Fibroblast of lung (primary cell): ENCODE results near the gene CAMK1D. TPM values are rescaled to one million over a fixed set of nuclear protein-coding genes. Genes with fewer than 3 reads are reported as not detected.

Experiments used
- DNase-seq, 2 donors: peaks; one replicate each; pipeline versions ENCODE4 v3.0.0 to v3.0.0-alpha.2; 2010; ENCODE audit warnings: low read depth in 2 of 2
- H2AFZ ChIP-seq: 2 replicates; pipeline ENCODE4 v1.5.1; 2012; ENCODE audit warnings: low read length, control low read depth, inconsistent platforms
- H3K27ac ChIP-seq: 2 replicates; pipeline ENCODE4 v1.5.1; 2011; ENCODE audit warnings: low read length, control low read depth; ENCODE audit not compliant: insufficient read depth
- H3K27me3 ChIP-seq: 2 replicates; pipeline ENCODE4 v1.5.1; 2011; ENCODE audit warnings: mild to moderate bottlenecking, low read length; ENCODE audit not compliant: control insufficient read depth, insufficient read depth
- H3K36me3 ChIP-seq: 2 replicates; pipeline ENCODE4 v1.5.1; 2011; ENCODE audit warnings: low read length; ENCODE audit not compliant: control insufficient read depth, insufficient read depth
- H3K4me1 ChIP-seq: 2 replicates; pipeline ENCODE4 v1.5.1; 2011; ENCODE audit warnings: low read length; ENCODE audit not compliant: control insufficient read depth, insufficient read depth; ENCODE audit errors: extremely low read depth
- H3K4me2 ChIP-seq: 2 replicates; pipeline ENCODE4 v1.5.1; 2011; ENCODE audit warnings: low read length, control low read depth; ENCODE audit not compliant: insufficient read depth; ENCODE audit errors: extremely low read depth
- H3K4me3 ChIP-seq, 4 experiments: fragments of 200-600 bp in 1 of 4; sonication (generic) in 1 of 4; replicated peaks in 1 of 4; 2 replicates each; pipeline ENCODE4 v1.5.1; 2011 to 2016; ENCODE audit warnings: low read length in 4 of 4, low read depth in 3 of 4, mild to moderate bottlenecking in 3 of 4, control low read depth in 2 of 4, inconsistent platforms in 1 of 4, mixed read lengths in 1 of 4; ENCODE audit not compliant: insufficient read depth in 1 of 4; ENCODE audit errors: control extremely low read depth in 1 of 4
- H3K79me2 ChIP-seq: 2 replicates; pipeline ENCODE4 v1.5.1; 2012; ENCODE audit warnings: mild to moderate bottlenecking, low read length, inconsistent platforms; ENCODE audit not compliant: control insufficient read depth, insufficient read depth
- H3K9ac ChIP-seq: 2 replicates; pipeline ENCODE4 v1.5.1; 2011; ENCODE audit warnings: mild to moderate bottlenecking, low read length, control low read depth; ENCODE audit not compliant: insufficient read depth
- H3K9me3 ChIP-seq: 2 replicates; pipeline ENCODE4 v1.5.1; 2012; ENCODE audit warnings: low read depth, low read length; ENCODE audit not compliant: control insufficient read depth, insufficient read depth
- H4K20me1 ChIP-seq: 2 replicates; pipeline ENCODE4 v1.5.1; 2011; ENCODE audit warnings: low read length; ENCODE audit not compliant: control insufficient read depth, insufficient read depth; ENCODE audit errors: extremely low read depth
- EZH2 ChIP-seq: IDR thresholded peaks from 2 replicates; pipeline ENCODE4 v1.5.1; 2012; ENCODE audit warnings: low read length, control low read depth, mild to moderate bottlenecking; ENCODE audit errors: missing control alignments
- polyA plus RNA-seq, 2 donors: library from polyadenylated mRNA; depleted of rRNA in 1 of 2; stranded (reverse) in 1 of 2; unstranded in 1 of 2; fragments of >200 nt; gene quantifications; 2 replicates each; pipeline ENCODE4 v1.2.1, GENCODE V29; 2011 to 2012; ENCODE audit warnings: missing spikeins in 1 of 2
- total RNA-seq: library from RNA; depleted of rRNA; stranded (reverse); fragments of >200 nt; gene quantifications from 2 replicates; pipeline ENCODE4 v1.2.1, GENCODE V29; 2014
- TF ChIP-seq, protein P1 (sequence below), 2 donors: IDR thresholded peaks in 1 of 2; conservative IDR thresholded peaks in 1 of 2; 1 replicate in 1 of 2; 2 replicates in 1 of 2; pipeline ENCODE4 v1.5.1; 2011 to 2012; ENCODE audit warnings: low read length in 2 of 2, control low read depth in 1 of 2, inconsistent platforms in 1 of 2, low read depth in 1 of 2, mild to moderate bottlenecking in 1 of 2

Gene CAMK1D
- total and polyA plus RNA-seq, 2 donors (not counting 1 experiment from before 2014, with no cell fraction given) = 2.3 TPM

GRCh38 chr10:12874501-12874900 lies 525.2 kb downstream of the CAMK1D start:
- H2AFZ ChIP-seq = no peak overlapping the region
- H3K4me3 ChIP-seq = no peak overlapping the region
- H3K4me1 ChIP-seq = no peaks in the 10 kb centered on the region
- H4K20me1 ChIP-seq = no peaks in the 10 kb centered on the region
- H3K9me3 ChIP-seq = no peaks in the 10 kb centered on the region
- H3K4me2 ChIP-seq = no peak overlapping the region
- no peaks in the 10 kb centered on the region for H3K36me3 ChIP-seq
- no peak for TF ChIP-seq EZH2
- TF ChIP-seq, protein P1, sequence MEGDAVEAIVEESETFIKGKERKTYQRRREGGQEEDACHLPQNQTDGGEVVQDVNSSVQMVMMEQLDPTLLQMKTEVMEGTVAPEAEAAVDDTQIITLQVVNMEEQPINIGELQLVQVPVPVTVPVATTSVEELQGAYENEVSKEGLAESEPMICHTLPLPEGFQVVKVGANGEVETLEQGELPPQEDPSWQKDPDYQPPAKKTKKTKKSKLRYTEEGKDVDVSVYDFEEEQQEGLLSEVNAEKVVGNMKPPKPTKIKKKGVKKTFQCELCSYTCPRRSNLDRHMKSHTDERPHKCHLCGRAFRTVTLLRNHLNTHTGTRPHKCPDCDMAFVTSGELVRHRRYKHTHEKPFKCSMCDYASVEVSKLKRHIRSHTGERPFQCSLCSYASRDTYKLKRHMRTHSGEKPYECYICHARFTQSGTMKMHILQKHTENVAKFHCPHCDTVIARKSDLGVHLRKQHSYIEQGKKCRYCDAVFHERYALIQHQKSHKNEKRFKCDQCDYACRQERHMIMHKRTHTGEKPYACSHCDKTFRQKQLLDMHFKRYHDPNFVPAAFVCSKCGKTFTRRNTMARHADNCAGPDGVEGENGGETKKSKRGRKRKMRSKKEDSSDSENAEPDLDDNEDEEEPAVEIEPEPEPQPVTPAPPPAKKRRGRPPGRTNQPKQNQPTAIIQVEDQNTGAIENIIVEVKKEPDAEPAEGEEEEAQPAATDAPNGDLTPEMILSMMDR (conservative IDR thresholded peaks at IDR 0.05 in 1 of 2, IDR thresholded peaks at IDR 0.05 in 1 of 2; ENCODE audit: low read depth in 1 of 2, low read length in 2 of 2) = no peak
- H3K9ac ChIP-seq = no peak overlapping the region
- no peaks in the 10 kb centered on the region for H3K27me3 ChIP-seq
- no peak overlapping the region for H3K27ac ChIP-seq
- DNase-seq = no peak
- H3K79me2 ChIP-seq = no peaks in the 10 kb centered on the region

DNA sequence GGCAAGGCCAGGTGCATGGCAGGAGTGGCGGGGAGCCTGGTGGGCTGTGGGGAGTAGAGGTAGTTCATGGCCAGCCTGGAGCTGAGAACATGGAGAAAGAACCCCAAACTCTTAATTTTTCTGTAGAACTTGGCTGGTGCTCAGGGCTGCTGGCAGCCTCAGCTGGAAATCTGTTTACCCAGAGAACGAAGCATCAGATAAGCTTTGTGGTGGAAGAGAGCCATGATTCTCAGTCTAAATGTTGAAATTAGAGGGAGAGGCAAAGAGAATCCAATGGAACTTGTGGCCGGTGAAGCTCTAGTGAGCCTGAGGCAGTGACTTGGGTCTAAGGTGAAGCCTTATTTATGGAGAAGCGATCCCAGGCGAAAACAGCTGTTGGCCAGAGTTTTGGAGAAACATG lies 525.8 kb downstream of the CAMK1D start:
- no peaks in the 10 kb centered on the region for H3K27me3 ChIP-seq
- H3K4me1 ChIP-seq = no peaks in the 10 kb centered on the region
- H3K4me3 ChIP-seq = no peak overlapping the region
- no peak overlapping the region for H3K27ac ChIP-seq
- peak; percentile 16 to 46 for DNase-seq
- H3K36me3 ChIP-seq = no peaks in the 10 kb centered on the region
- no peaks in the 10 kb centered on the region for H3K9me3 ChIP-seq
- no peak overlapping the region for H2AFZ ChIP-seq
- no peak overlapping the region for H3K4me2 ChIP-seq
- no peaks in the 10 kb centered on the region for H4K20me1 ChIP-seq
- H3K79me2 ChIP-seq = no peaks in the 10 kb centered on the region
- no peak overlapping the region for H3K9ac ChIP-seq
- TF ChIP-seq EZH2 = no peak
- TF ChIP-seq, protein P1 (conservative IDR thresholded peaks at IDR 0.05 in 1 of 2, IDR thresholded peaks at IDR 0.05 in 1 of 2; ENCODE audit: low read depth in 1 of 2, low read length in 2 of 2) = no peak

- Histone ChIP-seq H3K4me1 (no peaks in the 10 kb centered on the region), H3K9ac (no peak overlapping the region), H2AFZ (no peak overlapping the region), H4K20me1 (no peaks in the 10 kb centered on the region), H3K4me2 (no peak overlapping the region), H3K27me3 (no peaks in the 10 kb centered on the region), H3K79me2 (no peaks in the 10 kb centered on the region), H3K9me3 (no peaks in the 10 kb centered on the region), H3K27ac (no peak overlapping the region), H3K36me3 (no peaks in the 10 kb centered on the region), H3K4me3 (no peak overlapping the region)
- TF ChIP-seq EZH2 = no peak
- TF ChIP-seq, protein P1 (conservative IDR thresholded peaks at IDR 0.05 in 1 of 2, IDR thresholded peaks at IDR 0.05 in 1 of 2; ENCODE audit: low read depth in 1 of 2, low read length in 2 of 2) = no peak
- no peak for DNase-seq
Observed at GRCh38 chr10:12876266-12876665, 526.9 kb downstream of the CAMK1D start.
